ENCODE results near the gene ZNF446.

DNA sequence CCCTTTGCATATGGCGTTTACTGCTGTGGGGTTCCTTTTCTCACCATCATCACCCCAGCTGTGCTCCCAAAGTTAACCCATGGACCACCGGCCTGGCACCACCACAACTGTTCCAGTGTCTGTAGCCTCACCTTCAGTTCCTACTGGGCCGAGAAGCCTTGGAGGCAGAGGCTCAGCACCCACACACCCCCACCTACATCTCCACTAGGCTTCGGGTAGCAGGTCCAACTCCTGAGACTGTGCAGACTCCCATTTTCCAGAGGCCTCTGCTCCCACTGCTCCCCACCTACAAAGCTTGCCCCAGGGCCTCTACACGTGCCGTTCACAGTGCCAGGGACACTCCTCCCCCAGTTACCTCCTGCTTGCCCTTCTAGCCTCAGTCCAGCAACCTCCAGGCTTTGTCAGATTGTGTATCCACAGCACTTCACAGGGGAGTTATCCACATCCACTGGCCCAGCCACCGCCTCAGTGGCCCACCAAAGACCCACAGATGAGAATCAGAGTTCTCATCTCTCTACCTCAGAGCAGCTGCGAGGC lies 21.6 kb downstream of the ZNF446 start:
- TF ChIP-seq FOS (IDR thresholded peaks at IDR 0.05; ENCODE audit: borderline replicate concordance, extremely low read depth, insufficient read length) (no peak), NFXL1 (IDR thresholded peaks at IDR 0.05; ENCODE audit: borderline replicate concordance) (no peak)
